Stimulated activated CD8-positive, alpha-beta memory T cell treated with anti-CD3 and anti-CD28 coated beads, Interleukin-4, amount 100 ng/mL, for 24 hours (primary cell): Measurements from ENCODE around the gene NPC2.
"Not testable (repeated sequence)": the region's sequence is repeated elsewhere in the genome, so short reads cannot be mapped to it uniquely, and the experiment has no call there.

ENCODE experiments used
- DNase-seq: peaks from one replicate; pipeline ENCODE4 v3.0.0-alpha.2; 2020; ENCODE audit warnings: low read depth

NPC2 gene

GRCh38 chr14:74492776-74493342 is at the start of gene NPC2:
NPC2 (minus strand) TSS chr14:74493305; CDS start chr14:74493274, 31 bp downstream.
- no peak for DNase-seq

- DNase-seq, result no peak
Measured at GRCh38 chr14:74542056-74542685, 49.1 kb upstream of the NPC2 start.

GRCh38 chr14:74541225-74541624 is 48.1 kb upstream of the NPC2 start:
- no peak for DNase-seq

- no peak for DNase-seq
Measured at GRCh38 chr14:74539503-74539902, 46.4 kb upstream of the NPC2 start.

- DNase-seq, result no peak
Measured at GRCh38 chr14:74538411-74539391, 45.6 kb upstream of the NPC2 start.

GRCh38 chr14:74536336-74536735 is 43.2 kb upstream of the NPC2 start:
- DNase-seq, result not testable (repeated sequence)

- DNase-seq, result no peak
Measured at GRCh38 chr14:74535756-74536325, 42.7 kb upstream of the NPC2 start.

- no peak for DNase-seq
Measured at GRCh38 chr14:74533576-74533975, 40.5 kb upstream of the NPC2 start.

- no peak for DNase-seq
Measured at GRCh38 chr14:74532246-74532645, 39.1 kb upstream of the NPC2 start.

GRCh38 chr14:74531467-74531866 is 38.4 kb upstream of the NPC2 start:
- no peak for DNase-seq

- no peak for DNase-seq
Measured at GRCh38 chr14:74531006-74531405, 37.9 kb upstream of the NPC2 start.

GRCh38 chr14:74528886-74529285 is 35.8 kb upstream of the NPC2 start:
- DNase-seq, result no peak

- DNase-seq, result no peak
Measured at GRCh38 chr14:74528406-74528805, 35.3 kb upstream of the NPC2 start.

- no peak for DNase-seq
Measured at GRCh38 chr14:74527736-74528280, 34.7 kb upstream of the NPC2 start.

GRCh38 chr14:74526854-74527585 is 33.9 kb upstream of the NPC2 start:
- DNase-seq, result no peak

- DNase-seq, result no peak
Measured at GRCh38 chr14:74525361-74525851, 32.3 kb upstream of the NPC2 start.

- no peak for DNase-seq
Measured at GRCh38 chr14:74524812-74525135, 31.7 kb upstream of the NPC2 start.

- no peak for DNase-seq
Measured at GRCh38 chr14:74524076-74524811, 31.1 kb upstream of the NPC2 start.

GRCh38 chr14:74522740-74523139 is 29.6 kb upstream of the NPC2 start:
- no peak for DNase-seq

- no peak for DNase-seq
Measured at GRCh38 chr14:74521756-74522155, 28.7 kb upstream of the NPC2 start.
